H1 (cell line): Measurements from ENCODE around the gene VSTM2B. TPM values are rescaled to one million over a fixed set of nuclear protein-coding genes. Genes with fewer than 3 reads are reported as not detected.

Source experiments
- CTCF ChIA-PET: fragments of 300-600 bp; sonication (Branson Sonifier 250); formaldehyde crosslinking; loops from one replicate; lab custom pipeline; 2021; ENCODE audit not compliant: partially characterized antibody; lab: Charles Lee
- POLR2A ChIA-PET: fragments of 300-600 bp; sonication (Branson Sonifier 250); formaldehyde crosslinking; loops from one replicate; lab custom pipeline; 2021; ENCODE audit warnings: inconsistent platforms; ENCODE audit not compliant: partially characterized antibody; lab: Charles Lee
- DNase-seq, 2 experiments: peaks; one replicate each; pipeline versions ENCODE4 v3.0.0 to v3.0.0-alpha.2; 2010 to 2022; ENCODE audit warnings: low spot score in 2 of 2, low read depth in 1 of 2, mixed read lengths in 1 of 2
- FAIRE-seq: peaks from 2 replicates; lab custom pipeline; 2011; peaks lifted over from hg19 to GRCh38; lab: Jason Lieb, UNC
- H2AFZ ChIP-seq: 2 replicates; pipeline ENCODE4 v1.8.1; 2012; ENCODE audit warnings: low read length, inconsistent platforms
- H2AK5ac ChIP-seq: 2 replicates; pipeline ENCODE4 v1.6.1; 2013; ENCODE audit warnings: low read depth, low read length
- H2BK120ac ChIP-seq: replicated peaks from 2 replicates; pipeline ENCODE3; 2013; ENCODE audit warnings: low read depth, low read length, inconsistent platforms
- H2BK12ac ChIP-seq: 2 replicates; pipeline ENCODE4 v1.6.1; 2013; ENCODE audit warnings: low read depth, low read length
- H2BK15ac ChIP-seq: 2 replicates; pipeline ENCODE4 v1.6.1; 2013; ENCODE audit warnings: low read length
- H2BK20ac ChIP-seq: 2 replicates; pipeline ENCODE4 v1.6.1; 2013; ENCODE audit warnings: low read length
- H2BK5ac ChIP-seq: 2 replicates; pipeline ENCODE4 v1.6.1; 2013; ENCODE audit warnings: low read depth, low read length
- H3K14ac ChIP-seq: 2 replicates; pipeline ENCODE4 v1.6.1; 2013; ENCODE audit warnings: inconsistent platforms; ENCODE audit not compliant: insufficient read length
- H3K18ac ChIP-seq: 2 replicates; pipeline ENCODE4 v1.6.1; 2013; ENCODE audit warnings: low read length; ENCODE audit errors: extremely low read depth
- H3K23ac ChIP-seq: 2 replicates; pipeline ENCODE4 v1.6.1; 2013; ENCODE audit warnings: inconsistent platforms; ENCODE audit not compliant: insufficient read length
- H3K23me2 ChIP-seq: 2 replicates; pipeline ENCODE4 v1.6.1; 2013; ENCODE audit warnings: low read depth, low read length
- H3K27ac ChIP-seq: 2 replicates; pipeline ENCODE4 v1.6.1; 2011; ENCODE audit warnings: low read depth, low read length, inconsistent platforms
- H3K27me3 ChIP-seq, 4 experiments: replicated peaks in 1 of 4; 1 replicate in 1 of 4; 2 replicates in 3 of 4; pipeline versions ENCODE4 v1.6.1 to v1.8.1; 2011 to 2013; ENCODE audit warnings: low read length in 3 of 4, mild to moderate bottlenecking in 3 of 4, inconsistent platforms in 2 of 4, mixed read lengths in 2 of 4, moderate library complexity in 1 of 4; ENCODE audit not compliant: control insufficient read depth in 3 of 4, insufficient read depth in 3 of 4; ENCODE audit errors: extremely low read depth in 1 of 4
- H3K36me3 ChIP-seq, 4 experiments: 2 replicates each; pipeline versions ENCODE4 v1.6.1 to v1.8.1; 2011 to 2013; ENCODE audit warnings: mild to moderate bottlenecking in 4 of 4, low read length in 3 of 4, moderate library complexity in 2 of 4, control low read depth in 1 of 4, inconsistent platforms in 1 of 4; ENCODE audit not compliant: insufficient read depth in 4 of 4, control insufficient read depth in 2 of 4
- H3K4ac ChIP-seq: replicated peaks from 2 replicates; pipeline ENCODE3; 2013; ENCODE audit warnings: low read length, low read depth, mixed read lengths, inconsistent platforms; ENCODE audit not compliant: insufficient read length
- H3K4me1 ChIP-seq, 4 experiments: replicated peaks in 1 of 4; 1 replicate in 1 of 4; 2 replicates in 3 of 4; pipeline versions ENCODE4 v1.6.1 to v1.8.1; 2011 to 2013; ENCODE audit warnings: low read length in 3 of 4, inconsistent platforms in 2 of 4, mixed read lengths in 1 of 4; ENCODE audit not compliant: insufficient read depth in 4 of 4, control insufficient read depth in 3 of 4
- H3K4me2 ChIP-seq, 2 experiments: 2 replicates each; pipeline versions ENCODE4 v1.6.1 to v1.8.1; 2011 to 2013; ENCODE audit warnings: low read depth in 2 of 2, low read length in 2 of 2, control low read depth in 1 of 2, inconsistent platforms in 1 of 2, mild to moderate bottlenecking in 1 of 2; ENCODE audit not compliant: insufficient read depth in 1 of 2
- H3K4me3 ChIP-seq, 4 experiments: fragments of 200-600, 300-600 bp in 1 of 4; sonication (generic), shearing (Covaris generic), sonication (Bioruptor Twin) in 1 of 4; 2 replicates each; pipeline versions ENCODE4 v1.5.1 to v1.8.1; 2011 to 2016; ENCODE audit warnings: low read length in 4 of 4, low read depth in 3 of 4, control low read depth in 2 of 4, inconsistent platforms in 2 of 4, mild to moderate bottlenecking in 2 of 4, mixed read lengths in 1 of 4, moderate library complexity in 1 of 4; ENCODE audit not compliant: insufficient read depth in 2 of 4; ENCODE audit errors: extremely low read depth in 1 of 4
- H3K56ac ChIP-seq: replicated peaks from 2 replicates; pipeline ENCODE3; 2013; ENCODE audit warnings: low read depth, mild to moderate bottlenecking, mixed read lengths, low read length, inconsistent platforms; ENCODE audit not compliant: insufficient read length
- H3K79me1 ChIP-seq: 2 replicates; pipeline ENCODE4 v1.6.1; 2013; ENCODE audit warnings: low read depth, low read length, control low read depth
- H3K79me2 ChIP-seq, 2 experiments: 2 replicates each; pipeline versions ENCODE4 v1.6.1 to v1.8.1; 2012 to 2013; ENCODE audit warnings: low read length in 2 of 2, mild to moderate bottlenecking in 2 of 2, inconsistent platforms in 1 of 2; ENCODE audit not compliant: insufficient read depth in 2 of 2, control insufficient read depth in 1 of 2
- H3K9ac ChIP-seq, 4 experiments: replicated peaks in 1 of 4; 1 replicate in 1 of 4; 2 replicates in 3 of 4; pipeline versions ENCODE4 v1.6.1 to v1.8.1; 2011 to 2013; ENCODE audit warnings: low read depth in 3 of 4, low read length in 3 of 4, control low read depth in 2 of 4, mild to moderate bottlenecking in 2 of 4, moderate library complexity in 2 of 4, inconsistent platforms in 1 of 4; ENCODE audit errors: extremely low read depth in 1 of 4
- H3K9me3 ChIP-seq, 2 experiments: 2 replicates each; pipeline versions ENCODE4 v1.6.1 to v1.8.1; 2012 to 2013; ENCODE audit warnings: mild to moderate bottlenecking in 2 of 2, moderate library complexity in 2 of 2, control low read depth in 1 of 2, inconsistent platforms in 1 of 2, low read depth in 1 of 2, low read length in 1 of 2, mixed read lengths in 1 of 2; ENCODE audit not compliant: insufficient read depth in 2 of 2
- H4K20me1 ChIP-seq, 2 experiments: replicated peaks in 1 of 2; 2 replicates each; pipeline versions ENCODE3 to v1.8.1; 2011 to 2013; ENCODE audit warnings: inconsistent platforms in 2 of 2, low read length in 2 of 2, mild to moderate bottlenecking in 1 of 2; ENCODE audit not compliant: insufficient read depth in 2 of 2, control insufficient read depth in 1 of 2
- H4K5ac ChIP-seq: 2 replicates; pipeline ENCODE4 v1.6.1; 2013; ENCODE audit warnings: low read length, low read depth, mixed read lengths, inconsistent platforms; ENCODE audit not compliant: insufficient read length
- H4K8ac ChIP-seq: 2 replicates; pipeline ENCODE4 v1.8.0; 2013; ENCODE audit warnings: mild to moderate bottlenecking, moderate library complexity, low read length, inconsistent platforms; ENCODE audit not compliant: insufficient read depth; ENCODE audit errors: extremely low read depth
- H4K91ac ChIP-seq: replicated peaks from 2 replicates; pipeline ENCODE3; 2013; ENCODE audit warnings: low read length, mixed read lengths, inconsistent platforms; ENCODE audit not compliant: insufficient read length
- CREB1 ChIP-seq: IDR thresholded peaks from 2 replicates; pipeline ENCODE4 v1.6.1; 2012; ENCODE audit warnings: inconsistent platforms
- CTCF ChIP-seq, 3 experiments: IDR thresholded peaks; 1 replicate in 2 of 3; 2 replicates in 1 of 3; pipeline versions ENCODE4 v1.5.1 to v1.6.1; 2011; ENCODE audit warnings: low read length in 3 of 3, mild to moderate bottlenecking in 3 of 3, inconsistent platforms in 2 of 3, low read depth in 1 of 3, moderate library complexity in 1 of 3; ENCODE audit not compliant: insufficient read depth in 1 of 3; ENCODE audit errors: control extremely low read depth in 1 of 3
- JUND ChIP-seq: IDR thresholded peaks from 2 replicates; pipeline ENCODE4 v1.6.1; 2011; ENCODE audit warnings: mild to moderate bottlenecking, improper control_type of control experiment, low read length
- NRF1 ChIP-seq: IDR thresholded peaks from 2 replicates; pipeline ENCODE4 v1.6.1; 2011; ENCODE audit warnings: mild to moderate bottlenecking, low read depth, low read length, improper control_type of control experiment
- SP4 ChIP-seq: IDR thresholded peaks from 2 replicates; pipeline ENCODE4 v1.6.1; 2012; ENCODE audit warnings: low read length, inconsistent platforms
- WGBS, 2 experiments: shearing (Covaris generic) in 1 of 2; methylation state at CpG; one replicate each; pipeline versions ENCODE4 v1.1.6 to v1.1.7; 2013 to 2015; ENCODE audit warnings: low lambda C conversion rate in 2 of 2, mixed read lengths in 2 of 2, inconsistent platforms in 1 of 2, low coverage in 1 of 2, missing lambda C conversion rate in 1 of 2; ENCODE audit not compliant: insufficient replicate concordance in 2 of 2, insufficient coverage in 1 of 2, insufficient read length in 1 of 2; ENCODE audit errors: extremely low coverage in 1 of 2, missing lambda C conversion rate in 1 of 2; 5-methylcytosine and 5-hydroxymethylcytosine counted together
- polyA plus RNA-seq, 7 experiments: library from polyadenylated mRNA; depleted of rRNA in 3 of 7; stranded (reverse) in 5 of 7; unstranded in 2 of 7; fragments of >200 nt in 5 of 7; fragments of 200-250 nt in 2 of 7; gene quantifications; 1 replicate in 5 of 7; 2 replicates in 1 of 7; 4 replicates in 1 of 7; pipeline versions ENCODE4 v1.2.1 to v1.2.3, GENCODE V29; 2011 to 2013; ENCODE audit warnings: missing spikeins in 2 of 7, mixed read lengths in 2 of 7
- total RNA-seq: library from RNA; stranded (reverse); fragmentation: NEBNext Ultra II Directional; extraction: Animal tissue kit (Norgen Biotek cat#: 25700); gene quantifications from 2 replicates; pipeline ENCODE4 v1.2.1, GENCODE V29; 2021
- TF ChIP-seq, protein P1 (sequence below): IDR thresholded peaks from 2 replicates; pipeline ENCODE4 v1.6.1; 2012; ENCODE audit warnings: inconsistent platforms

VSTM2B gene
- total and polyA plus RNA-seq, 2 of the 8 experiments (the other 6 are each of a cell fraction or from before 2014, with no cell fraction given), result 0.82 to 1.5 TPM

- Histone ChIP-seq H3K27ac (no peak overlapping the region), H3K56ac (no peak overlapping the region), H3K4me1 (peaks cover 0 to 7% (median 3%) of the 10 kb centered on the region in 4 experiments; a peak in 3 of 7 replicates), H3K79me1 (no peaks in the 10 kb centered on the region), H3K4me2 (no peak overlapping the region), H2AFZ (no peak overlapping the region), H3K9me3 (no peaks in the 10 kb centered on the region), H3K27me3 (no peaks in the 10 kb centered on the region), H3K79me2 (no peaks in the 10 kb centered on the region), H2BK5ac (no peak overlapping the region), H2BK12ac (no peak overlapping the region; the same call in 1 of the 2 replicates), H2BK15ac (no peak overlapping the region), H3K4me3 (no peak overlapping the region), H4K91ac (no peak overlapping the region), H3K9ac (no peak overlapping the region), H4K5ac (no peak overlapping the region), H3K18ac (no peak overlapping the region), H3K36me3 (no peaks in the 10 kb centered on the region), H3K14ac (no peak overlapping the region), H3K23me2 (no peaks in the 10 kb centered on the region), H4K20me1 (no peaks in the 10 kb centered on the region), H2AK5ac (no peak overlapping the region), H2BK20ac (no peak overlapping the region), H2BK120ac (no peak overlapping the region), H4K8ac (no peak overlapping the region), H3K4ac (no peak overlapping the region), H3K23ac (no peak overlapping the region)
- no peak for DNase-seq
- ChIA-PET CTCF (interaction anchor here (0.7 to 2.7 kb wide), 4 partner anchors 20 to 241 kb away, joined by 3 to 14 read pairs (median 4); no protein-coding TSS in a partner anchor), POLR2A (no interaction called here)
- FAIRE-seq, result no peak
- TF ChIP-seq JUND (no peak), NRF1 (no peak), SP4 (no peak), CREB1 (no peak), CTCF (IDR thresholded peaks at IDR 0.05; ENCODE audit: control extremely low read depth in 1 of 3, insufficient read depth in 1 of 3, low read depth in 1 of 3, low read length in 3 of 3) (no peak)
- TF ChIP-seq, protein P1, sequence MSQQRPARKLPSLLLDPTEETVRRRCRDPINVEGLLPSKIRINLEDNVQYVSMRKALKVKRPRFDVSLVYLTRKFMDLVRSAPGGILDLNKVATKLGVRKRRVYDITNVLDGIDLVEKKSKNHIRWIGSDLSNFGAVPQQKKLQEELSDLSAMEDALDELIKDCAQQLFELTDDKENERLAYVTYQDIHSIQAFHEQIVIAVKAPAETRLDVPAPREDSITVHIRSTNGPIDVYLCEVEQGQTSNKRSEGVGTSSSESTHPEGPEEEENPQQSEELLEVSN, result no peak
- 84% methylated on average over 8 of the region's 8 CpGs; no CpG with 5 or more reads in 1 of the 2 experiments for WGBS, 2 experiments
These were observed 21.3 kb upstream of the VSTM2B start for GRCh38 chr19:29504454-29504853.
